OCI-LY1 (cell line): ENCODE data around the gene KCNA2.

ENCODE experiments used
- CTCF ChIP-seq: fragments of 200-600 bp; sonication (generic), shearing (Covaris generic); IDR thresholded peaks from 2 replicates; pipeline ENCODE4 v1.5.1; 2017; ENCODE audit warnings: mild to moderate bottlenecking, antibody characterized with exemption, low read length, moderate library complexity, mixed read lengths
- EZH2 ChIP-seq: fragments of 200-600 bp; sonication (generic), shearing (Covaris generic); IDR thresholded peaks from 2 replicates; pipeline ENCODE4 v1.8.0; 2017; ENCODE audit warnings: borderline replicate concordance, mixed run types, mild to moderate bottlenecking, antibody characterized with exemption, low read length, moderate library complexity, mixed read lengths

- no peak for TF ChIP-seq CTCF
- no peak for TF ChIP-seq EZH2
These were observed 42.3 kb upstream of the KCNA2 start for GRCh38 chr1:110648417-110648816.
